Measurements from ENCODE around the gene SPSB4.
"Not testable (repeated sequence)": the region's sequence is repeated elsewhere in the genome, so short reads cannot be mapped to it uniquely, and the experiment has no call there.

The SPSB4 gene

DNA sequence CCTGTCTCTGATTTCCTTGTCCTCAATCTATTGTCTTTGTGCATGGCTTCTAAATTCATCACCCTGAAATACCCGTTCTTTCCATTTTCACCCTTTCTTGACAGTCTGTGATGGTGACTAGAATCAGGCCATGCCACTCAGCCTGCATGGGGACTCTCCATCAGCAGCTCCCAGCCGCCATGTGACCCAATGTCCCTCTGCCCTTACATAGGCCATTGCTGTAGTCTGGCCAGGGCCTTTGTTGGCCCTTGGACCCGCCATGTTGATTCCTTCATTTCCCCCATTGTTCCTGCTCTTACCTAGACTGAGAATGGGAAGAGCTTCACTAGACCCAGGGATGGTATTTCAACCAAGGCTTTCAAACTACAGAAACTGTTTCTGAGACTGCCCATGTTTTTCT, 45.8 kb downstream of the SPSB4 start:
- no peak for DNase-seq

DNA sequence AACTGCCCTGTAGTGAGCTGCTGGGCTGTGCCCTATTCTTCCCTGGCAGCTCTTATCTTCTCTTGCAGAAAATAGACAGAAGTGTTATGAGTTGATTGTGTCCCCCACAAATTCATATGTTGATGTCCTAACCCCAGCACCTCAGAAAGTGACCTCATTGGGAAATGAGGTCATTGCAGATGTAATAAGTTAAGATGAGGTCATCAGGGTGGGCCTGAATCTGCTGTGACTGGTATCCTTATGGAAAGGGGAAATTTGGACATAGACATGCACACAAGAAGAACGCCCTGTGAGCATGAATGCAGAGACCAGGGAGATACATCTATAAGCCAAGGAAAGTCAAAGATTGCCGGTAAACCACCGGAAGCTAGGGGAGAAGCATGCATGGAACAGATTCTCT, 49.0 kb downstream of the SPSB4 start:
- DNase-seq = no peak

DNA sequence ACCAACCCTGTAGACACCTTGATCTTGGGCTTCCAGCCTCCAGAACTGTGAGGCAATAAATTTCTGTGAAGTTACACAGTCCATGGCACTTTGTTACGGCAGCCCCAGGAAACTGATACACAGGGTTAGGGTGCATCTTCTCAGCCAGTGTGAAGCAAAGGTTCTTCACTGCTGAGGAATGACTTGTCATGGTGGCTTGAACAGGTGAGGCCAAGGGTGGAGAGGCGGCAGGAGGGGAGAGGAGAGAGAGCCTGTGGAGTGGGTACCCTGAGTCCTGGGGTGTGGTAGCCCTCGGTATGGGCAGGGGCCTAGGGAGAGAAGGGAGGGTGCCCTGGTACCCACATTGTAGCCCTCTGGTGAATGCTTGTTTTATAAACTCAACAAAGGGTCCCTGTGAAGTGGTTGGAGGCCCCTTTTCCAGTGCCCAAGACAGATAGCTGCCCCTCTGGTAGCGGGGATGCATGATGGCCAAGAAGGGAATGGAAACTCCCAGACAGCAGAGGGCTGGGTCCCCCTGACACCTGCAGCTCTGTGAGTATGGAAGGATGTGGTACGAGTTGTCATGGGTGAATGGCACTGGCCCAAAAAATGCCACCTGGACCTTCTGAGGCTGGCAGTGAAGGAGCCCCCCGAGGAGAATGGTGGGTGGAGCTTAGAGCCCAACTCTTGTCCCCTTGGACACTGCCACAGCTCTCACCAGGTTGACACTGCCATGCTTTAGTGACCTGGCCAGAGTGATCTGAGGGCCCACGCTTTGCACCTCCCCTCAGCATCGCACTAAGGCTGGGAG, 49.6 kb downstream of the SPSB4 start:
- DNase-seq = no peak

DNA sequence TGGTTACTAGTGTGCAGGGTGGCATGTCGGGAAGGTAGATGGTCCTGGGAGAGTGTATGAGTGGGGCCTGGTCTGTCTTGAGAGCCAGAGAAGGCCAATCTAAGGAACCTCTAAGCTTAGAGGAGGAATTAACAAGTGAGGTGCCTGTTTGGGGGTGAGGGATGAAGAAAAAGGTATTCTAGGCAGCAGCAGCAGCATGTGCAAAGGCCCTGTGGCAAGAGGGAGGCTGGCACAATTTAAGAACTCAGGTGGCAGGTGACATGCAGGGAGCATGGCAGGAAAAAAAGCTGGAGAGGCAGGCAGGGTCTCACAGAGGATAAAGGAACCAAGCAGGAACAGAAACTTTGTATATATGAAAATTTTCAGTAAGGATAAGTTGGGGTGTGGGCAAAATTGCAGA, 51.2 kb downstream of the SPSB4 start:
- no peak for DNase-seq

DNA sequence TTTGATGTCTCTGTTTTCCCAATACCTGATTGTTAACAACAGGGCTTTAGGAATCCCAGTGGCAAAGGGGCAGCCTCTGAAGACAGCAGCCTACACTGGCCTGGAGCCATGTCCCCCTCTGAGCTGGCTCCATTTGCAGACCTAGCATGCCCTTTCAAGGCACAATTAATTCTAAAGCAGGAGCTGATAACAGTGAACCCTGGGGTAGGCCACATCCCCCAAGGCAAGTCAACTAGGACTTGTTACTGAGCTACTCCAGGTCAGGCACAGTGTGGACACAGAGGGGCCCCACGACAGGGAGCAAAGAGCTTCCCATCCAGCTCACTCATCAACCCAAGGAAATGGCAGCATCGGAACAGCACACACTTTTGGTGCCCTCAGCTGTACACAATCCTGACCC, 51.9 kb downstream of the SPSB4 start:
- no peak for DNase-seq

DNA sequence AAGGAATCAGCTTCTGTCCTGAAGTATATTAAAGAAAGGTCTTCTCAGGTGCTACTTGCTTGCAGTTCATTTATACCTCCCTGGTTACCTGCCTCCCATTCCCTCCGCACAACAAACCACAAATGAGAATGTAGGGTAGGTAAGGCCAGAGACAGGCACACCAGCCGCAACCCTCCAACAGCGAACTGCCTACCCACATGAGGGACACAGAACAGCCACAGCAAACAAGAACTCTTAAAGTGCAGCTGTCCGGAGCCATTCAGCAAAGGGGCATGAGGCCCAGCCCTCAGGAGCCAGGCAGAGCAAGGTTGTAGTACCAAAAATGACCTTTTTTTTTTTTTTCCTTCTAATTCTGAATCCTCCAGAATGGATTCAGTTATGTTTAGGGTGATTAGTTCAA, 52.4 kb downstream of the SPSB4 start:
- no peak for DNase-seq

DNA sequence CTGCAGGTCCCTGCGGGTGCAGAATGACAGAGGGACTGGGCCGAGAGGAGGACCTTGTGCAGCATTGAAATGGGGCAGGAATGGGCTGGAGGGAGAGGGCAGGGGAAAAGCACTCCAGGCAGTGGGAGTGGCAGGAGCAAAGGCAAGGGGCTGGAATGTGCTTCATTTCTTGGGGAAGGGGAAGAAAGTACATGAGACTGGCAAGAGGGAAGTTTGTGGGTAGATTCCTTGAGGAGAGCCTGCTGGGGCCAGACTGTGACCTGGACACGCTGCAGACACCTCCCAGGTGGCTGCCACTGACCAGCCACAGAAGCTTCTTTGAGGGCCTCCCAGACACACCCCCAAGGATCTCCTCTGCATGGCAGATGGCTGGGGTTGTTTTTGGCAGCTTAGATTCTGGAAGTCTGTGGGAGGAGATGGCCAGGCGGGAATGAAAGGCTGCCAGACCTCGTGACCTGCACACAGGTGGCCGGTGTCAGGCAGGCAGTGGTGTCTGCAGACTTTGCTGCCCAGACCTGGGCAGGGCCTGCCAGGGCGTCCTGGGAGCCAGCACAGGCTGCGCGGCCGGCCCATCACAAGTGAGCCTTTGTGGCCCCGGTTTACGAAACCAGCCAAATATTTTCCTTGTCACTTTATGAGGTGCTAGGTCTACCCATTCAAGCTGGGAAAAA, 53.1 kb downstream of the SPSB4 start:
- DNase-seq = no peak

DNA sequence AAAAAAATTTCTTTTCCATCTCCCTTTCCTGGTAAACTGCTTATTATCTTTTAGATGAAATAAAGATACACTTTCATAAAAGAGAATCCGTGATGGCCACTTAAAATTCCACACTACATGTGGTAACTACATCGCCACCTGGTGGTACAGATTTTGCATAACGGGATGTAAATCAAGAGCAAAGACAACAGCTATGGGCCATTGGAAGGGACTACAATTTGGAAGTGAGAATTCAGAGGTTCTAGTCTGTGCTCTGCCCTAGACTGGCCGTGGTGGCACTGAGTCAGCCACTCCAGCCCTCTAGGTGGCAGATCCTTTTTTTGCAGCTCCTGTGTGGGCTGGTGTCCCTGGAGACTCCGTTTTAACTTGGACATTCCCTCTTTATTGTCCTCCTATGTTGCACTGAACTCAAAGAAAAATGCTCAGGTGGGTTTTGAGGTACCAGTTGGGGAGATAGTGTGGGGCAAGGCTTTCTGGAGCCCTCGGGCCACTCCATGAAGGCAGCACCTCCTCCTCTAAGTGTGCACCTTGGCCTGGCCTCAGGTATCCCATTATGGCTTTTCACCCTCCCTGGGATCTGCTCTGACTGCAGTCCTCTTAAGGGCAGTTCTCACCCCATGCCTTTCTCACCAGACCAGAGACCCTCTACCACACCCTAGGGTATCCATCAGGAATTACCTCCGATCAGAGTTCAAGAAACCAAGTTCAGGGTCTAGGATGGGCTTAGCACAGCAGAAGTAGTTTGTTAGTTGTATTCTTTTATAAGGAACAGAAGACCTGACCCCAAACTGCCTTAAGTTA, 54.9 kb downstream of the SPSB4 start:
- DNase-seq = peak; percentile 68

DNA sequence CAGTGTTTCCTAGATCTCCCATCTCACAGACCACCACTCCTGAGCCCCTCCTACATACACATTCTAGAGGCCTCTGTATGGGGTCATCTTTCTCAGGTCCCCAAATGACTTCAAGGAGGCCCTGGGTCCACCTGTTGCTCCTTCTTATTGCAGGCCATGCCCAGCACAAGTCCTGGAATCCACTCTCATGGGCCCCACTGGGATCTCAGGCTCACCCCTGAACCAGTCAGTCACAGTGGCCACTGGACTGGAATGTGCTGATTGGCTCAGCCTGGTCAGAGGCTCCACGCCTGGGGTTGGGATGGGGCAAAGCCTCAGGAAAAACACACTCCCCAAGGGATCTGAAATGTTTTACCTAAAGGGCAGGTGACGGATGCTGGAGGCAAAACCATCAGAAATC, 55.7 kb downstream of the SPSB4 start:
- DNase-seq = no peak

DNA sequence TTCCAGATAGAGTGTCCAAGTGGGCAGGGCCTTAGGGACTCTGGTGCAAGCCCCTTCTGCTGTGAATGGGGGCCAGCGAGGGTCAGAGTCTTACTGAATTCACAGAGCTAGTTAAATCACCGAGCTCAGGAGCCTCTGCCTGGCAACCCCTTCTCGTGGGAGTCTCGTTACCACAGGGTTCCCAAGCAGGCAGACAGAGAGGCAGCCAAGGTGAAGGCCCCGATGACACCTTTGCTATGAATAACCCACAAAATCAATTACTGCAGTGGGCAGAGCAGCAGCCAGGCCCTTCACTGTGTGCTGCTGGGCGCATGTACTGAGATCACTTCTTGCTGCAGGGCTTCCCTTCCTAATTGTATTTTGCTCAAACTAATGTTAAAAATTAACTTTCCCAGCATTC, 56.9 kb downstream of the SPSB4 start:
- DNase-seq = no peak

DNA sequence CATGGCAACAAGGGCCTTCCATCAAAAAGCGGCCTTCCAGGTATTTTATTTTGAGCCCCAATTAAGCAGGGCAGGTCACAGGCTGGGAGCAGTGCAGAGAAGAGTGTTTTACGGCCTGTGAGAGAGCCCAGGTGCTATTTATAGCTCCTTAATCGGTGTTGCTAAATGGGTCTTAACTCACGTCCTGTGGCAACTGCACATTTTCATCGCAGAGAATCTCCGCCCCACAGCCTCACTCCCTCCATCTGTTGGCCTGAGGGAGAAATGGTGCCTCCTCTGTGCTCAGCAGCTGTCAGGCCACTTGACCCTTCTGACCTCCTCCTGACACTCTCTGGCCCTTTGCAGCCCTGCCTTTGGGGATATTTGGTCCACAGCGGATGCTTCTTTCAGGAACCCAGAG, 58.6 kb downstream of the SPSB4 start:
- no peak for DNase-seq

DNA sequence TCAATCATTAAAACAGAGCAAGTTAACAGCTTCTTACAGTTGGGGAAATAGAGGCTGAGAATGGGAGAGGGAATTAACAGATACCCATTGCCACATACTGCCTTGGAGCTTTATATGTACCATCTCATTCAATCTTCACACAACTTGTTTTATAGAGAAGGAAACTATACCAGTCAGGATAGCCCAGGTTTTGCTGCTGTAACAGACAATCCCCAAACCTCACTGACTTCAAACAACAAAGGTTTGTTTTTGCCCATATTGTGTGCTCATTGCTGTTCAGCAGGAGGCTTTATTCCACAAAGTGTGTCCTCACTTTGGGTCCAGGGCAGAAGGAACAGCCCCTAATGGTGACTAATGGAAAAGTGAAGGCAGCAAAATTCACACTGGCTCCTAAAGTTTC, 59.2 kb downstream of the SPSB4 start:
- no peak for DNase-seq

DNA sequence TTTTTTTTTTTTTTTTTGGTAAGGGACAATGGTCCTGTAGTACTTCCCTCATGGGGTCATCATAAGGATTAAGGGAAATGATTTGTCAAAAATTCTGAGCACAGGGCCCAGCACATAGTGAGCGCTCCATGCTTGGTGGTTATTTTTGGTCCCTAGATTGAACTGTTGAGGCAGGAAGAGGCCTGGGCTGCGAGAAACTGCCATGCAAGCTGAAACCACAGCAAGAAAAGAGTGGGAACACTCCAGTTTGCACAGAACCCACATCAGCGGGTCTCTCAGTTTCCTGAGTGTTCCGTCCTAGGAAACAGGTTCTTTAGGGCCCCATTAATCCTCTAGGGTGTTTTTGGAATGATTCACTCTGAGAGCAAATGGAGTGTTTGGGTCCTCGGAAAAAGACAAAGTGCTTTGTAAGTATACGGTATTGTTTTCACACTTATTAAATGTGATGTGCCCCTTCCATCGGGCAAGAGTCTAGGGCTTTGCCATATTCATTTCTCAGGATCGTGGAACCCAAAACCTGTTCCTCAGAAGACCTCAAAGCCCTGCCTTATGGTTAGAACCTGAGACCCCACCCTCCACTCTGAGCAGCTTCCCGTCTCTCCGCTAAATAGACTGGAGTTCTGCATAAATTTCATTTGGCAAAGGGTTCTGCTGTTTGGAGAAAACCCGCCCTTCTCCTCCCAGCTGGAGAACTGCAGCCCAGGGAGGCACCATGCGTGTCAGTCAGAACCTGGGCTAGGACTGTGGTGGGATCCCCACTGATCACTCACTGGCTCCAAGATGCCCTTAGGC, 60.4 kb downstream of the SPSB4 start:
- DNase-seq = no peak

DNA sequence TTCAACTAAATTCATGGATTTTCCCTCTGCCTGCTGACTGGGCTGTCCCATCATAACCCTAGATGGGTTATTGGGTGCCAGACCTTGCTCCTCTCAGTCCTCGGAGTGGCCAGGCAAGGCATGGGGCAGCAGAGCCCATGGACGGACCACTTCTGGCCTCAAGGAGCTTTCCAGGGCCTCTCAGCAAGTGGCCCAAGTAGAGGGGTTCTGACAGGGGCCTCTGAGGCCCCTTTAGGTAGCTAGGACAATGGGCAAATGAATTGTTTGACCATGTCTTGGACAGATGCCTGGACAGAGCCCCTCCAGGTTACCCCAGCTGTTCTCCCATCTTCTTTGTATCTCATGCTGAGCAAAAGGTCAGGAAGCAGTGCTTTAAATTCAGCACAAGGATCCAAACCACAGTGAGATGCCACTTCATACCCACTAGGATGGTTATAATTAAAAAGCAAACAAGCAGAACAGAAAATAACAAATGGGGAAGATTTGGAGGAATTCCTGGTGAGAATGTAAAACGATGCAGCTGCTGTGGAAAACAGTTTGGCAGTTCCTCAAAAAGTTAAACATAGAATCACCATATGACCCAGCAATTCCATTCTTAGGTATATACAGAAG, 61.6 kb downstream of the SPSB4 start:
- no peak for DNase-seq

DNA sequence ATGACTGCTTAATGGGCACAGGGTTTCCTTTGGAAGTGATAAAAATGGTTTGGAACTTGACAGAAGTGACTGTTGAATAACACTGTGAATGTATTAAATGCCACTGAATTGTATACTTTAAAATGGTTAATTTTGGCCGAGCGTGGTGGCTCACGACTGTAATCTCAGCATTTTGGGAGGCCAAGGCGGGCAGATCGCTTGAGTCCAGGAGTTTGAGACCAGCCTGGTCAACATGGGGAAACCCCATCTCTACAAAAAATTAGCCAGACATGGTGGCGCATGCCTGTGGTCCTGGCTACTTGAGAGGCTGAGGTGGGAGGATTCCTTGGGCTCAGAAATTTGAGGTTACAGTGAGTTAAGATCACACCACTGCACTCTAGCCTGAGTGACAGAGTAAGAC, 62.5 kb downstream of the SPSB4 start:
- not testable (repeated sequence) for DNase-seq

DNA sequence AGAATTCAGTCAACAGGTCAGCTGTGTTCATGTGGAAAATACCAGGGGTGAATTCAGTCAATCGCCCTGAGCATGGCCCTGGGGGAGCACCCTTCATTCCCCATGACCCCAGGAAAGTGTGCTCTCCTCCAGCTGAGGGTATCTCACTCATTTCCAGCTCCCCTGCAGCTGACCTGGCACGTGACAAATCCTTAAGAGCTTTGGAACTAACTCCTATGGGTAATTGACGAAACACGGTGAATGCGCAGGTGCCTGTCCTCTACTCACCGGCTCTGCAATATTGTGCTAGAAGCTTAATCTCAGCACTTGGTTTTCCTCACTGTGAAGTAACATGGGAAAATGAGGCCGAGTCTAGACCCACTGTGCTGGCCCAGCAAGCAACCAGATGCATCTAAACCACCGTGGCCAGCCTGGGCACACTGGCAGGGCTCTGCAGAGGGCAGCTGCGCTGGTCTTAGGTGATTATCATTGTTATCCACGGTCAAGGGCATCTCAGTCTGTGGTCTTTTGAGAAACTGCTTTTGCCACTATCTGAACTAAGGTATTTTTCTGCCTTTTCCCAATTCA, 63.1 kb downstream of the SPSB4 start:
- no peak for DNase-seq

DNA sequence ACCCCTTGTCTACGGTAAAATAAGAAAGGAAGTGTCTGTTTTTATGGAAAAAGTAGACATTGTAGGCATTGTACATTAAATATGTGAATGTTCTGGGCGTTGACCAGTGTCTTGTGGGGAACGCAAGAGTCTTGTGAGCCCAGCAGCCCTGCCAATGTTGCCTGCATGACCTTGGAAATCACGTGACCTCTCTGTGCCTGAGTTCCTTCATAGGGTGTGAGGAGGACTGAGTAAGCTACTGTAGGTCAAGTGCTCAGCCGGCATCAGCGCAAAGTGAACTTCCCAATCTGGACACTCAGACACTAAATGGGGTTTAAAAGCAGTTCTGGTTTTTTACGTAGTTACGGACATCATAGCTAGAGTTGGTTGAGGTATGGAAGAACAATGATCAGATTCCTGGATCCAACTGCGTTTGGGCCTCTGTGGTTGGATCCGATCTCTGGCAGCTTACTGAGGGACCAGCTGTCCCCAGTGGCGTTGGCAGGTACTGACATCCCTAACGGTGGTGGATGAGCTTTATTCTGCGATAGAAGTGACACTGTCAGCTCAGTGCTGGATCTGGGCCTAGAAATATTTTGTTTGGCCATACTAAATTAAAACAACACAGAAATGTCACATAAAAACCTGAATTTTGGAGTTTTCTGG, 63.8 kb downstream of the SPSB4 start:
- DNase-seq = no peak

DNA sequence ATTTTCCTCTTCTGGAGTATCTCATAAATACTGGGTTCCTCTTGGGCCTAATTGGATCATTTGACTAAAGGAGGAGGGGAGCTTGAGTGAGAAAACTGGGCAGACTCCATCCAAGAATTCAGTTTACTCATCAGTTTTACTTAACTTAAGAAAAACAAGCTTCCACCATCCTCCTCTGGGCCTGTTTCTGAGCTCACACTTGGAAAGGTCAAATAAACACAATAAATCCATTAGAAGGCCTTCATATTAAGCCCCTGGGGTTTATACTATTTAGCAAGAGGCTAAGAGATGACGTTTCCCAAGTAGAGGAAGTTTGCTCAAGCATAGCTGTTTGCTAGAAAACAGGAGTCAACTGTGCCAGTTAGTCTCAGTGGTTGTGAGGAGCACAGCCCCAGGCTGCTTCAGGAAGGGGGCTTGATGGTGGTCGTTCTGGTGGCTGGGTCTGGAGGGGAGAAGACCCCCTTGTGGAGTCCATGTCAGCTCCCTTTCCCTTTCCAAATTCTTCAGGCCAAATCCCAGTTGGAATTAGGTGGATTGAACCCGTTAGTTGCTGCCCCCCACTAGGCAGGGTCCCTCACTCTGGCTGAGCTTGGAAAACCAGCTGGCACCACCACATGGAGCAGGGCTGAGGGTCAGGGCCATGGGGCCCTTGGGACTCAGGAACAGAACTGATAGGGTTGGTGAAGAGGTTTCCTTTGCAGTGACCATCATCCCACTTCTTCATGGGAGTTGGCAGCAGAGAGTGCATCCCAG, 64.8 kb downstream of the SPSB4 start:
- no peak for DNase-seq

DNA sequence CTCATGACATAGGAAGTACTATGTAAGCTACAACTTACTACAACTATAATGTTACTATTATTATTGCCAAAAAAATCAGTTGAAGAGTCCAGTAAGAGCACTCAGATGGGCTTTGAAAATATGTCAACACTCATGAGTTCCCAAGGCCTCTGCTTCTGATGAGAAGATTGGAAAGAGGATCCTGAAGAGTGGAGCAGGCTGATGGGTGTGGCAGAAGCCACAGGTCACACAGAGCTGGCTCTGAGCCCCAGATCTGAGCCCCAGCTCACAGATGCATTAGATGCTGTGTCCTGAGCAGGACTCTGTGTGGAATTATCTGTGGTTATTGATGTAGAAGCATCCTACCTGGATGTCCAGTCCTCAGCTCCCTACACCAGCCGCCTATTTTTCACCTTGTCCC, 65.6 kb downstream of the SPSB4 start:
- no peak for DNase-seq

DNA sequence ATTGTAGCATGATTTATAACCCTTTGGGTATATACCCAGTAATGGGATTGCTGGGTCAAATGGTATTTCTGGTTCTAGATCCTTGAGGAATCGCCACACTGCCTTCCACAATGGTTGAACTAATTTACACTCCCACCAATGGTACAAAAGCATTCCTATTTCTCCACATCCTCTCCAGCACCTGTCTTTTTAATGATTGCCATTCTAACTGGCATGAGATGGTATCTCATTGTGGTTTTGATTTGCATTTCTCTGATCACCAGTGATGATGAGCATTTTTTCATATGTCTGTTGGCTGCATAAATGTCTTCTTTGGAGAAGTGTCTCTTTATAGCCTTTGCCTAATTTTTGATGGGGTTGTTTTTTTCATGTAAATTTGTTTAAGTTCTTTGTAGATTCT, 66.8 kb downstream of the SPSB4 start:
- not testable (repeated sequence) for DNase-seq

DNA sequence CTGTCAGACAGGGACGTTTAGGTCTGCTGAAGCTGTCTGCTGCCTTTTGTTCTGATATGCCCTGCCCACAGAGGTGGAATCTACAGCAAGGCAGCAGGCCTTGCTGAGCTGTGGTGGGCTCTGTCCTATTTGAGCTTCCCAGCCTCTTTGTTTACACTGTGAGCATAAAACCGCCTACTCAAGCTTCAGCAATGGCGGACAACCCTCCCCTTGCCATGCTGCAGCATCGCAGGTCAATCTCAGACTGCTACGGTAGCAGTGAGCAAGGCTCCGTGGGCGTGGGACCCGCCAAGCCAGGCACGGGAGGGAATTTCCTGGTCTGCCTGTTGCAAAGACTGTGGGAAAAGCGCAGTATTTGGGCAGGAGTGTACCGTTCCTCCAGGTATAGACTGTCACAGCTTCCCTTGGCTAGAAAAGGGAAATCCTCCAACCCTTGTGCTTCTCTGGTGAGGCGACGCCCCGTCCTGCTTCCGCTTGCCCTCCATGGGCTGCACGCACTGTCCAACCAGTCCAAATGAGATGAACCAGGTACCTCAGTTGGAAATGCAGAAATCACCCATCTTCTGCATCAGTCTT, 71.4 kb downstream of the SPSB4 start:
- no peak for DNase-seq
